ENCODE results near the gene HGFAC. TPM values are rescaled to one million over a fixed set of nuclear protein-coding genes. Genes with fewer than 3 reads are reported as not detected.

The HGFAC gene
- total and polyA plus RNA-seq, 8 donors: 0.09 to 2.2 (median 0.47) TPM; not detected in 3

DNA sequence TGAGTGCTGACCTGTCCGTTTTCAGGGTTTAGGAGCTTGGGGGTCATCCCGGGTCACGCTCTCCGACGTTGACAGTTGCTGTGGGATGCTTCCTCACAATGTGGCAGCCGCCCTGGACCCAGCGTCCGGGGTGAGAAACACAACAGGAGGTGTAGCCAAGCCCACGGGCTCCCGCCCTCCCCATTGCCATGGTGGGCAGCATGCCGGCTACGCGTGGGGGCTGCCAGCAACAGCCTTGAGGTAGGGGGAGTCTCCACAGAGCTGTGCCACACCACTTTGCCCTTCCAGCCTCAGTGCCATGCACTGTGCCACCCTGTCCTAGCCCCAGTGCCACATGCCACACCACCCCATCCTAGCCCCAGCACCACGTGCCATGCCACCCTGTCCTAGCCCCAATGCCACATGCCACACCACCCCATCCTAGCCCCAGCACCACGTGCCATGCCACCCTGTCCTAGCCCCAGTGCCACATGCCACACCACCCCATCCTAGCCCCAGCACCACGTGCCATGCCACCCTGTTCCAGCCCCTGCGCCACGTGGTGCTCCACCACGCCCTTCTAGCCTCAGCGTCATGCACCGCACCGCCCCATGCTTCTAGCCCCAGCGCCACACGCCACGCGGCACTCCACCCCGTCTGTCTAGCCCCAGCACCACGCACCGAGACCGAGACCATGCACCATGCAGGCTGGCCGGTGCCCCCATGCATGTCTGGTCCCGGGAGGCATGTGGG is 8.5 kb upstream of the HGFAC start:
- H3K36me3 ChIP-seq: no peaks in the 10 kb centered on the region
- H3K27ac ChIP-seq: no peak overlapping the region
- no peaks in the 10 kb centered on the region for H3K9me3 ChIP-seq
- no peak for FAIRE-seq
- intact Hi-C loops (cut with DNase I): no loop called here
- H3K4me1 ChIP-seq: no peaks in the 10 kb centered on the region
- WGBS, 2 donors: 94 to 96% methylated on average over 32 of the region's 32 CpGs
- ATAC-seq: no peak
- no peak overlapping the region for H3K4me3 ChIP-seq
- peak in 1 of 6 donors; percentile 42 for DNase-seq
- H3K27me3 ChIP-seq: no peaks in the 10 kb centered on the region
- TF ChIP-seq, protein P1, sequence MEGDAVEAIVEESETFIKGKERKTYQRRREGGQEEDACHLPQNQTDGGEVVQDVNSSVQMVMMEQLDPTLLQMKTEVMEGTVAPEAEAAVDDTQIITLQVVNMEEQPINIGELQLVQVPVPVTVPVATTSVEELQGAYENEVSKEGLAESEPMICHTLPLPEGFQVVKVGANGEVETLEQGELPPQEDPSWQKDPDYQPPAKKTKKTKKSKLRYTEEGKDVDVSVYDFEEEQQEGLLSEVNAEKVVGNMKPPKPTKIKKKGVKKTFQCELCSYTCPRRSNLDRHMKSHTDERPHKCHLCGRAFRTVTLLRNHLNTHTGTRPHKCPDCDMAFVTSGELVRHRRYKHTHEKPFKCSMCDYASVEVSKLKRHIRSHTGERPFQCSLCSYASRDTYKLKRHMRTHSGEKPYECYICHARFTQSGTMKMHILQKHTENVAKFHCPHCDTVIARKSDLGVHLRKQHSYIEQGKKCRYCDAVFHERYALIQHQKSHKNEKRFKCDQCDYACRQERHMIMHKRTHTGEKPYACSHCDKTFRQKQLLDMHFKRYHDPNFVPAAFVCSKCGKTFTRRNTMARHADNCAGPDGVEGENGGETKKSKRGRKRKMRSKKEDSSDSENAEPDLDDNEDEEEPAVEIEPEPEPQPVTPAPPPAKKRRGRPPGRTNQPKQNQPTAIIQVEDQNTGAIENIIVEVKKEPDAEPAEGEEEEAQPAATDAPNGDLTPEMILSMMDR (IDR thresholded peaks at IDR 0.05): no peak

DNA sequence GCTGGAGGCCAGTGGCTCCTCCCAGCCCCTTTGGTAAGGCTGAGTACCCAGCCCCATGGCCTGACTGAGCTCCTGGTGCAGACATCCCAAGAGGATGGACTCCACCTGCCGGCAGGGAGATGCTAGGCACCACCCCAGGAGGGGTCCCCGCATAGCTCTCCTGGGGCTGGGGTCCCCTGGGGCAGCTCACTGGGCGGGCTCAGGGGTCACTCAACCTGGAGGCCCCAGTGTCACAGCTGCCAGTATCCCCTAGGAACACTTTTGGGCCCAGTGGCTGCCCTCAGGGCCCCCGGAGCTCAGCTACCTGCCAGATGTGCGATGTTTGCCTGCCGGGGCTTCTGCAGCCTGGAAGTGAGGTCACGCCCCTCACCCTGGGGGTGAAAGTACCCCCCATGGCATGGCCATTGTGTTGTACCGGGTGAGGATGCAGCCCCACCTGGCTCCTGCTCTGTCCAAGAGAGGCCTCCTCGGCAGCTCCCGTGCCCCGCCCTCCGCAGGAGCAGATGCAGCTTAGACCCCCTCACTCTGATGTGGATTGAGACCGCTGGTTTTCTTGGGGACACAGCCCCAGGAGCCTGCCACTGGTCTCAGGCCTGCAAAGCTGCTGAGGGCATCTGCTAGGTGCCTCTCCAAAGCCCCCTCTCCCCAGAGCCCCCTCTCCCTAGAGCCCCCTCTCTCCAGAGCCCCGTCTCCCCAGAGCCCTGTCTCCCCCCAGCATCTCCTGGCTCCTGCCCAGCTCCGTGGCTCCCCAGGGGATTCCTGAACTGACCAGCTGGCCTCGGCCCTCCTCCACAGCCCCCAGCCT is 6.7 kb upstream of the HGFAC start:
- DNase-seq (no peak), FAIRE-seq (no peak), ATAC-seq (no peak)
- Histone ChIP-seq H3K9me3 (no peaks in the 10 kb centered on the region), H3K36me3 (no peaks in the 10 kb centered on the region), H3K27ac (no peak overlapping the region), H3K4me1 (no peaks in the 10 kb centered on the region), H3K27me3 (no peaks in the 10 kb centered on the region), H3K4me3 (no peak overlapping the region)
- intact Hi-C loops (cut with DNase I): no loop called here
- TF ChIP-seq, protein P1 (IDR thresholded peaks at IDR 0.05): no peak
- WGBS, 2 donors: 78 to 88% methylated on average over 15 to 16 of the region's 16 CpGs

DNA sequence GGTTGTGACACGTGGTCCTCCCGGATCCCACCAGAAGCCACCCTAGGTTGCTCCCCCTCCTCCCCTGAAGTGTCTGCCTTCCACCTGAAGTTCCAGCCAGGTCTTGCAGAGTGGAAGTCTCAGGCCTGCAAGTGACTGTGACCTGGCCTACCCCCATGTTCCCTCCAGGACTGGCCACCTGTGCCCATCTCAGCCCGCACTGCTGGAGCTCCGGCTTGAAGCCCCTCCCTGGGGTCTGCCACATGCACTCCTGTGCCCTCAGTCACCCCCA is 6.1 kb upstream of the HGFAC start:
- WGBS, 2 donors: 72 to 78% methylated on average over 4 of the region's 4 CpGs

DNA sequence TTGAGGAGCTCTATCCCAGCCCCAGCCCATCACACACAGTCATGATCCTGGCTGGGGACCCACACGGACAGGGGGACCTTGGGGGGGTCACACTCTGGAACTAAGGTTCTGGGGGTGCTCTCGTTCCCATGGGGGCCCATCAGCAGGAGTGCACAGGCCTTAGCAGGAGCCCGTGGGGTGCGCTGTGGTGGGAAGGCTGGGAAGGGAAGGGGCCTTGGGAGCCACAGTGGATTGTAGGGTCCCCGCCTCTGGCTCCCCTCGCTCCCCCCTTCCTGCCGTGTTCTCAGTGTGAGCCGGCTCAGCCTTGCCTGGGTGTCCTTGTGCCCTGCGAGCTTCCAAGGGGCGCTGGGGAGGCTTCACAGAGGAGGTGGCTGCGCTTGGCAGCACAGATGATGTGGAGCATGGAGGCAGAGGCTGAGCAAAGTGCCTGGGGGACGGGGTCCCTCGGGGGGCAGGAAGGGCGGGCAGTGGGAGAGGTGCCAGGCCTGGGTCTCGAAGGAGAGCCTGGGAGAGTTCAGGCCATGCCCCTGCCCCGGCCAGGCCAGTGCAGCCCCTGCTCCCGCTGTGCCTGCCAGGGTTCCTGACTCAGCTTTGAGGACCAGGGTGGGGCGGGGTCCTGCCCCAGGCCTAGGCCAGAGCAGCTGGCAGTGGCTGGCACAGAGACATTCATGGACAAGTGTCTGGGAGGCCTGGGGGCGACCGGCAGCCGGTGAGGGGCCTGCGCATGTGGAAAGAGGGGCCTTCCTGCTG is 5.5 kb upstream of the HGFAC start:
- no peak overlapping the region for H3K4me3 ChIP-seq
- ATAC-seq (no peak), DNase-seq (peak in 1 of 6 donors; percentile 12), FAIRE-seq (no peak)
- H3K27me3 ChIP-seq: no peaks in the 10 kb centered on the region
- no peaks in the 10 kb centered on the region for H3K9me3 ChIP-seq
- 85 to 90% methylated on average over 21 to 22 of the region's 22 CpGs for WGBS, 2 donors
- no peak overlapping the region for H3K27ac ChIP-seq
- H3K4me1 ChIP-seq: no peaks in the 10 kb centered on the region
- no peaks in the 10 kb centered on the region for H3K36me3 ChIP-seq
- TF ChIP-seq, protein P1 (IDR thresholded peaks at IDR 0.05): no peak
- intact Hi-C loops (cut with DNase I): no loop called here

More for the DNA sequence above, 6.1 kb upstream of the HGFAC start:
- H3K27me3 ChIP-seq: no peaks in the 10 kb centered on the region
- intact Hi-C loops (cut with DNase I): no loop called here
- no peak overlapping the region for H3K27ac ChIP-seq
- ATAC-seq (no peak), DNase-seq (no peak), FAIRE-seq (no peak)
- TF ChIP-seq, protein P1 (IDR thresholded peaks at IDR 0.05): no peak
- H3K36me3 ChIP-seq: no peaks in the 10 kb centered on the region
- no peak overlapping the region for H3K4me3 ChIP-seq
- no peaks in the 10 kb centered on the region for H3K4me1 ChIP-seq
- H3K9me3 ChIP-seq: no peaks in the 10 kb centered on the region

Data from pancreas (tissue), 10 donors.